ENCODE data around the gene STK40. TPM values are rescaled to one million over a fixed set of nuclear protein-coding genes. Genes with fewer than 3 reads are reported as not detected.

Gene STK40, protein sequence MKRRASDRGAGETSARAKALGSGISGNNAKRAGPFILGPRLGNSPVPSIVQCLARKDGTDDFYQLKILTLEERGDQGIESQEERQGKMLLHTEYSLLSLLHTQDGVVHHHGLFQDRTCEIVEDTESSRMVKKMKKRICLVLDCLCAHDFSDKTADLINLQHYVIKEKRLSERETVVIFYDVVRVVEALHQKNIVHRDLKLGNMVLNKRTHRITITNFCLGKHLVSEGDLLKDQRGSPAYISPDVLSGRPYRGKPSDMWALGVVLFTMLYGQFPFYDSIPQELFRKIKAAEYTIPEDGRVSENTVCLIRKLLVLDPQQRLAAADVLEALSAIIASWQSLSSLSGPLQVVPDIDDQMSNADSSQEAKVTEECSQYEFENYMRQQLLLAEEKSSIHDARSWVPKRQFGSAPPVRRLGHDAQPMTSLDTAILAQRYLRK
- 8.0 to 11.1 TPM (median 10.1 TPM) in 5 replicates for total RNA-seq (2022; extraction: Qiagen RNA extraction)

DNA sequence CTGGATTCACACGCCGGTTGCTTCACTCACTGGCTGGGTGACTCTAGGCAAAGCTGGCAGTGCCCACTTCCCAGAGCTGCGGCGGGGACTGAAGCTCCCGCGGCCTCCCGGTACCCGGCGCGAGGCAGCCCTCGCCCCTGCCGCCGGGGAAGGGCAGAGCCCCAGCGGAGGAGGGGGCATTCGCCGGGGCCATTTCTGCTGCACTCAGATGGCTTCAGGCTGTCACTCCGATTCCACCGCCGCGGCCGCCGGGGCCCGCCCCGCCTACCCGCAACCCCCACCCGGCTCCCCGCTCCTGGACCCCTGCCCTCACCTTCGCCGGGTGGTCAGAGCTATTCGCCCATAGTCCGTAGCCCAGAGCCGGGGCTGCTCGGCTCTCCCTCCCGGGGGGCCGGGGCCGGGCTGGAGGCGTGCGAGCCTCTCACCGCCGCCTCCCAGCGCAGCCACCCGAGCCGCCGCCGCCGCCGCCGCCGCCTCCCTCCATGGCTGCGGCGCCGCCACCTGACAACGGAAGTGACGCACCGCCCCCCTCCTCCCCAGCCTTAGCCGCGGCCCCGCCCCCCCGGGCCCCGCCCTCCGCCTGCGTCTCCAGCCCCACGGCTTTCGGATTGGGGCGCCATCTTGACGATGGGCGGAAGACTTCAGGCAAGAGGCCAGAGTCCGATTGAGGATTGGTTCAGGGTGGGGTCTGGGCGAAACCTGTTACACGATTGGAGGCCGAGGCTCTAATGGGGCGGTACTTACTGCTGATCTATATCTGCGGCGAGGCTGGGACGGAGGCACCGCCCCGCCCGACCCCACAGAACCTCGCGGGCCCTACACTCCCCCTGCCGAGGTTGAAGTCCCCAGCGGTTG is at the start of gene STK40:
TSS of gene STK40 (minus strand) at position 515 of the 855 bp plus-strand sequence. CDS start 24,592 bp downstream, outside the sequence.

DNA sequence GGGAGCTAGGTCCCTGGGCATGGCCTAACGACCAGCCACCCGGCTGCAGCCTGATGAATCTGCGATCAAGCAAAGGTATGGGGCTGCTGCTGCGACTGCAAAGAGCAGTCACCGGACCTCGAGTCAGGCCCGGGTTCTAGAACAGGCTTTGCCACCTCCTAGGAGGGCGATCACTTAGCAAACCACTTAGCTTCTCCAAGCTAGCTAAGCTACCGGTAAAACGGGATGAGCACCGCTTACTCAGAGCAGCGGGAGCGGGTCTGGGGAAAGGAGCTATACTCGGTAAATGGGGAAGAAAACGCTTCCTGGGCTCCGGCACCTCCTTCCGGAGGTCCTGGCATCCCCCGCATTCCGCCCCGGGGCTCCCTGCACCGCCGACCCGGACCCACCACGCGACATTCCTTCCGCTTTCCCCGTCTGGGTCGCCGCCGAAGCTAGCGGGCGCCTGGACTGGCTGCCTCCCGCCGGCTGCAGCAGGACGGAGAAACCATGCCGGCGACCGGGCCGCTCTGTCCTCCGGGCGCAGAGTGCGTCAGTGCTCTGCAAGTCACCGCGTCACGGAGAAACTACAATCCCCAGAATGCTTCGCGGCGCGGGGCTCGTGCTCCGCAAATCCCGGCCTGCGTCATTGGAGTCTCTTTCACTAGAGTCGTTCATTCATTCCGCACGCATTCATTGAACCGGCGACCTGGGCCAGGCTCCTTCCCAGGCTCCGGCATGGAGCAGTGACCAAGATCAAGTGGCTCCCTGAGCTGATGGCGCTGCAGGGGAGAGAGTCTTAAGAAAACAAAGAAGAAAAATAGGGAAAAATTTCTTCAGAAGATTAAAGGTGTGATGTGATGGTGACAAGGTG is 11.9 kb upstream of the STK40 start, which contains the start of gene LSM10:
TSS of gene LSM10 (minus strand) at position 531 of the 853 bp plus-strand sequence. CDS start 3,779 bp downstream, outside the sequence.

DNA sequence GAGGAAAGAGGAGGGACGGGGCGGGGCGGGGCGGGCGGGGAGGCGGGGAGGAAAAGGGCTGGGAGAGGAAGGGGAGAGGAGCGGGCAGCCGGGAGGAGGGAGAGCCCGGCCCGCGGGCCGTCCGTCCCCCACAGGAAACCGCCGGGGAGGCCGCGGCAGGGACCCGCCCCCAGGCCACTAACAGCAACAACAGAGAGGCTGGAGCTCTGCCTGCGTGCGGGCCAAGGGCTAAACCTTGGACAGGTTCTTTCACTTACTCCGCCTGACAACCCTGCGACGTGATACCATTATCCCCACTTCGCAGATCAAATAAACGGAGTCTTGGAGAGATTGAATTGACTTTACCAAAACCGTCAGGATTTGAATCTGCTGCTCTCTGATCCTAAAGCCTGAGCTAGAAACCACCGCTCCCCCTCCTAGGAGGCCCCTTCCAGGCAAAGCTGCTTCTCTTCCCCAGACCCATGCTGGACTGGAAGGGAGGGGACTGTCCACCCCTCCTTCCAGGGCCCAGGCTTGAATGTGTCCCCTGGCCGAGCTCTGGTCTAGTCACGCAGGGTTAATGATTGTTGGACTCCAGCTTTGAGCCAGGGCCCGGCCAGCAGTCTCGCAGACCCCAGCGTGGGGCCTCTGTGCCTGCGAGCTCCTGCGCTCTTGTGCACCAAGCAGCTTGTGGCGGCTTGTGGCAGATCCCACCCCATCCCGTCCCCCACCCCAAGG is 61.9 kb downstream of the STK40 start, which contains the start of gene EVA1B:
TSS of gene EVA1B (minus strand) at position 10 of the 717 bp plus-strand sequence. CDS start 608 bp downstream, outside the sequence.

DNA sequence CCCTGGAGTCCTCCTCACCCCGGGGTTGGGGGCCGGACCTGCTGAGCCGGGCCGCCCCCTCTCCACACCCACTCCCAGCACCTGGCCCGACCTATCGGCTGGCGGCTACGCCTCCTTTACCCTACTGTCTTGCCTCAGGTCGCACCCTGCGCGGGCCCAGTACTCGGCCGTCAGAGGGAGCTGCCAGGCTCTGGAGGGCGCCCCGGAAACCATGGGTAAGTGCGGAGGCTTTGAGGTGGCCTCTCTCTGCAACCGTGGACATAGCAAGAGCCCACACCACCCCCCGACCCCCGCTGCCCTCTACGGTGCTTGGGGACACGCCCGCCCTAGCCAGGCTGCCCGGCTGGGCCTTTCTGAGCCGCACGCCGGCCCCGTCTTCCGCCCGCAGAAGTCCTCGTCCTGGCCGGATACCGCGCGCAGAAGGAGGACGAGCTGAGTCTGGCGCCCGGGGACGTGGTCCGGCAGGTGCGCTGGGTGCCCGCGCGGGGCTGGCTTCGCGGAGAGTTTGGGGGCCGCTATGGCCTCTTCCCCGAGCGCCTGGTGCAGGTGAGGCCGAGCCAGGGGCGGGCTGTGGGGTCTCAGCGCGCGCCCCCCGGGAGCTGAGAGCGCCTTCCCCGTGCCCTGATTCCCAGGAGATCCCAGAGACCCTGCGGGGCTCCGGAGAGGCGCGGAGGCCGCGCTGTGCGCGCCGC is 79.4 kb downstream of the STK40 start, which contains the start of gene SH3D21:
TSS of gene SH3D21 (plus strand) at position 159 of the 692 bp plus-strand sequence. CDS start at position 212, 53 bp downstream.

Other genes starting within 250 kb of the STK40 start
- 79.0 to 95.1 TPM (median 87.9 TPM) in 5 replicates for gene TRAPPC3, start 236.4 kb downstream of the STK40 start, total RNA-seq (2022; extraction: Qiagen RNA extraction)
- gene MAP7D1, start 229.8 kb downstream of the STK40 start, total RNA-seq (2022; extraction: Qiagen RNA extraction), result 220 to 267 TPM (median 258 TPM) in 5 replicates
- 75.5 to 96.8 TPM (median 88.5 TPM) in 5 replicates for gene THRAP3, start 161.5 kb downstream of the STK40 start, total RNA-seq (2022; extraction: Qiagen RNA extraction)
- 1.5 to 3.3 TPM (median 2.5 TPM) in 5 replicates for gene SH3D21, start 79.6 kb downstream of the STK40 start, total RNA-seq (2022; extraction: Qiagen RNA extraction)
- gene EVA1B, start 62.3 kb downstream of the STK40 start, total RNA-seq (2022; extraction: Qiagen RNA extraction), result 9.7 to 22.2 TPM (median 19.2 TPM) in 5 replicates
- gene LSM10, start 12.0 kb upstream of the STK40 start, total RNA-seq (2022; extraction: Qiagen RNA extraction), result 34.8 to 44.9 TPM (median 38.9 TPM) in 5 replicates
- 4.6 to 6.6 TPM (median 5.9 TPM) in 5 replicates for gene OSCP1, start 64.5 kb upstream of the STK40 start, total RNA-seq (2022; extraction: Qiagen RNA extraction)
- 72.5 to 89.0 TPM (median 83.1 TPM) in 5 replicates for gene MRPS15, start 78.5 kb upstream of the STK40 start, total RNA-seq (2022; extraction: Qiagen RNA extraction)
- gene CSF3R, start 97.0 kb upstream of the STK40 start, total RNA-seq (2022; extraction: Qiagen RNA extraction), result not detected in 5 replicates